Measurements from ENCODE around the gene RPL39.
"Not testable (repeated sequence)": the region's sequence is repeated elsewhere in the genome, so short reads cannot be mapped to it uniquely, and the experiment has no call there.

RPL39 gene

DNA sequence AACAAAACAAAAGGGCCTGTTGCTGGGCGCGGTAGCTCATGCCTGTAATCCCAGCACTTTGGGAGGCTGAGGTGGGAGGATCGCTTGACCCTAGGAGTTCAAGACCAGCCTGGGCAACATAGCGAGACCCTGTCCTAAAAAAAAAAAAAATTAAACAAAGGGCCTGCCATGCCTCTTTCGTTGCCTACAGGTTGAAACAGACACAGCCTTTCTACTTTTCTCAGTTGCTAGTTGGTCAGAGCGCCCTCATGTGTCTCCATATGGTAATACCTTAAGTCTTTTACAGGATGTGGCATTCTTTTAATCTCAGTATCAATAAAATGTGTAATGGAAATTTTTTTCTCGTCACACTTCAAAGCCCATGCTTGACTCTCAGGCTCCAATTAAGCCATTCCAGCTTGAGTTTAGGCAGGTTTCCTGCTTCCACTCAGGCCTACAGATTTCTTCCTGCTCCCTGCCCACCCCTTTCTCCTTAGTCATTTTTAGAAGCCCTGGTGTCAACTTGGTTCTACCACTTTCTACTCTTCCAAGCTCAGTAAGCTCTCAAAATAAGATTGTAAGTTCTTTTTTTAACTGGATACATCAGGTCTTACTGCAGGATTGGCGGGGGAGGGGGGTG, 37.7 kb downstream of the RPL39 start:
- TF ChIP-seq, protein P1, sequence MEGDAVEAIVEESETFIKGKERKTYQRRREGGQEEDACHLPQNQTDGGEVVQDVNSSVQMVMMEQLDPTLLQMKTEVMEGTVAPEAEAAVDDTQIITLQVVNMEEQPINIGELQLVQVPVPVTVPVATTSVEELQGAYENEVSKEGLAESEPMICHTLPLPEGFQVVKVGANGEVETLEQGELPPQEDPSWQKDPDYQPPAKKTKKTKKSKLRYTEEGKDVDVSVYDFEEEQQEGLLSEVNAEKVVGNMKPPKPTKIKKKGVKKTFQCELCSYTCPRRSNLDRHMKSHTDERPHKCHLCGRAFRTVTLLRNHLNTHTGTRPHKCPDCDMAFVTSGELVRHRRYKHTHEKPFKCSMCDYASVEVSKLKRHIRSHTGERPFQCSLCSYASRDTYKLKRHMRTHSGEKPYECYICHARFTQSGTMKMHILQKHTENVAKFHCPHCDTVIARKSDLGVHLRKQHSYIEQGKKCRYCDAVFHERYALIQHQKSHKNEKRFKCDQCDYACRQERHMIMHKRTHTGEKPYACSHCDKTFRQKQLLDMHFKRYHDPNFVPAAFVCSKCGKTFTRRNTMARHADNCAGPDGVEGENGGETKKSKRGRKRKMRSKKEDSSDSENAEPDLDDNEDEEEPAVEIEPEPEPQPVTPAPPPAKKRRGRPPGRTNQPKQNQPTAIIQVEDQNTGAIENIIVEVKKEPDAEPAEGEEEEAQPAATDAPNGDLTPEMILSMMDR (IDR thresholded peaks at IDR 0.05; ENCODE audit: insufficient read depth, low read length) = peak; percentile 10
- TF ChIP-seq, protein P2, sequence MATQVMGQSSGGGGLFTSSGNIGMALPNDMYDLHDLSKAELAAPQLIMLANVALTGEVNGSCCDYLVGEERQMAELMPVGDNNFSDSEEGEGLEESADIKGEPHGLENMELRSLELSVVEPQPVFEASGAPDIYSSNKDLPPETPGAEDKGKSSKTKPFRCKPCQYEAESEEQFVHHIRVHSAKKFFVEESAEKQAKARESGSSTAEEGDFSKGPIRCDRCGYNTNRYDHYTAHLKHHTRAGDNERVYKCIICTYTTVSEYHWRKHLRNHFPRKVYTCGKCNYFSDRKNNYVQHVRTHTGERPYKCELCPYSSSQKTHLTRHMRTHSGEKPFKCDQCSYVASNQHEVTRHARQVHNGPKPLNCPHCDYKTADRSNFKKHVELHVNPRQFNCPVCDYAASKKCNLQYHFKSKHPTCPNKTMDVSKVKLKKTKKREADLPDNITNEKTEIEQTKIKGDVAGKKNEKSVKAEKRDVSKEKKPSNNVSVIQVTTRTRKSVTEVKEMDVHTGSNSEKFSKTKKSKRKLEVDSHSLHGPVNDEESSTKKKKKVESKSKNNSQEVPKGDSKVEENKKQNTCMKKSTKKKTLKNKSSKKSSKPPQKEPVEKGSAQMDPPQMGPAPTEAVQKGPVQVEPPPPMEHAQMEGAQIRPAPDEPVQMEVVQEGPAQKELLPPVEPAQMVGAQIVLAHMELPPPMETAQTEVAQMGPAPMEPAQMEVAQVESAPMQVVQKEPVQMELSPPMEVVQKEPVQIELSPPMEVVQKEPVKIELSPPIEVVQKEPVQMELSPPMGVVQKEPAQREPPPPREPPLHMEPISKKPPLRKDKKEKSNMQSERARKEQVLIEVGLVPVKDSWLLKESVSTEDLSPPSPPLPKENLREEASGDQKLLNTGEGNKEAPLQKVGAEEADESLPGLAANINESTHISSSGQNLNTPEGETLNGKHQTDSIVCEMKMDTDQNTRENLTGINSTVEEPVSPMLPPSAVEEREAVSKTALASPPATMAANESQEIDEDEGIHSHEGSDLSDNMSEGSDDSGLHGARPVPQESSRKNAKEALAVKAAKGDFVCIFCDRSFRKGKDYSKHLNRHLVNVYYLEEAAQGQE (IDR thresholded peaks at IDR 0.05; ENCODE audit: insufficient replicate concordance, low read depth) = no peak
- H3K27me3 ChIP-seq (ENCODE audit: insufficient read depth, poor library complexity, severe bottlenecking) = no peaks in the 10 kb centered on the region
- H3K4me3 ChIP-seq (replicated peaks; ENCODE audit: insufficient read depth, low read length) = no peak overlapping the region
- peak overlapping the region; percentile 70 for H3K27ac ChIP-seq (replicated peaks)
- DNase-seq (ENCODE audit: low read depth in 1 of 2, low spot score in 1 of 2) = peak in 1 of 2 experiments; percentile 72

- Histone ChIP-seq H3K27ac (replicated peaks) (peak overlapping the region; percentile 70), H3K4me3 (replicated peaks; ENCODE audit: insufficient read depth, low read length) (no peak overlapping the region), H3K27me3 (ENCODE audit: insufficient read depth, poor library complexity, severe bottlenecking) (no peaks in the 10 kb centered on the region)
- TF ChIP-seq POLR2AphosphoS5 (IDR thresholded peaks at IDR 0.05; ENCODE audit: low read depth) = no peak
- TF ChIP-seq GABPA (IDR thresholded peaks at IDR 0.05; ENCODE audit: low read depth) = no peak
- TF ChIP-seq, protein P2 (IDR thresholded peaks at IDR 0.05; ENCODE audit: insufficient replicate concordance, low read depth) = no peak
- no peak for TF ChIP-seq SPI1 (IDR thresholded peaks at IDR 0.05; ENCODE audit: borderline replicate concordance, low read depth)
- TF ChIP-seq, protein P1 (IDR thresholded peaks at IDR 0.05; ENCODE audit: insufficient read depth, low read length) = no peak
- no peak for DNase-seq (ENCODE audit: low read depth in 1 of 2, low spot score in 1 of 2)
These were observed 38.4 kb downstream of the RPL39 start for GRCh38 chrX:119753001-119753400.

GRCh38 chrX:119750751-119751150, 40.7 kb downstream of the RPL39 start:
- H3K4me3 ChIP-seq (replicated peaks; ENCODE audit: insufficient read depth, low read length); H3K27me3 ChIP-seq (ENCODE audit: insufficient read depth, poor library complexity, severe bottlenecking); DNase-seq (ENCODE audit: low read depth in 1 of 2, low spot score in 1 of 2); H3K27ac ChIP-seq (replicated peaks): not testable (repeated sequence)

GRCh38 chrX:119750131-119750530, 41.3 kb downstream of the RPL39 start:
- H3K27me3 ChIP-seq (ENCODE audit: insufficient read depth, poor library complexity, severe bottlenecking); DNase-seq (ENCODE audit: low read depth in 1 of 2, low spot score in 1 of 2); H3K27ac ChIP-seq (replicated peaks); H3K4me3 ChIP-seq (replicated peaks; ENCODE audit: insufficient read depth, low read length): not testable (repeated sequence)

- Histone ChIP-seq H3K27ac (replicated peaks) (peak overlapping the region; percentile 95), H3K27me3 (ENCODE audit: insufficient read depth, poor library complexity, severe bottlenecking) (no peaks in the 10 kb centered on the region), H3K4me3 (replicated peaks; ENCODE audit: insufficient read depth, low read length) (no peak overlapping the region)
- DNase-seq (ENCODE audit: low read depth in 1 of 2, low spot score in 1 of 2) = no peak
- TF ChIP-seq, protein P2 (IDR thresholded peaks at IDR 0.05; ENCODE audit: insufficient replicate concordance, low read depth) = no peak
- TF ChIP-seq, protein P1 (IDR thresholded peaks at IDR 0.05; ENCODE audit: insufficient read depth, low read length) = no peak
- TF ChIP-seq POLR2AphosphoS5 (IDR thresholded peaks at IDR 0.05; ENCODE audit: low read depth) = no peak
- no peak for TF ChIP-seq GABPA (IDR thresholded peaks at IDR 0.05; ENCODE audit: low read depth)
- no peak for TF ChIP-seq SPI1 (IDR thresholded peaks at IDR 0.05; ENCODE audit: borderline replicate concordance, low read depth)
These were observed 46.1 kb downstream of the RPL39 start for GRCh38 chrX:119745283-119745848.
